Keratinocyte (primary cell): ENCODE results near the gene TINAG. TPM values are rescaled to one million over a fixed set of nuclear protein-coding genes. Genes with fewer than 3 reads are reported as not detected.

Experiments
- DNase-seq: peaks from one replicate; pipeline ENCODE4 v3.0.0-alpha.2; 2011; ENCODE audit warnings: low read depth, missing footprints, low spot score
- FAIRE-seq: peaks from 2 replicates; lab custom pipeline; 2011; peaks lifted over from hg19 to GRCh38; lab: Jason Lieb, UNC
- H2AFZ ChIP-seq: 2 replicates; pipeline ENCODE4 v1.6.0; 2012; ENCODE audit warnings: low read length, control low read depth, inconsistent platforms; ENCODE audit not compliant: control insufficient read depth
- H3K27ac ChIP-seq: 2 replicates; pipeline ENCODE4 v1.5.1; 2011; ENCODE audit warnings: low read length; ENCODE audit not compliant: control insufficient read depth, insufficient read depth
- H3K27me3 ChIP-seq: 3 replicates; pipeline ENCODE4 v1.6.0; 2011; ENCODE audit warnings: low read length; ENCODE audit not compliant: control insufficient read depth, insufficient read depth; ENCODE audit errors: extremely low read depth
- H3K36me3 ChIP-seq, 2 experiments: 2 replicates in 1 of 2; 3 replicates in 1 of 2; pipeline ENCODE4 v1.5.1; 2011; ENCODE audit warnings: low read length in 2 of 2, mild to moderate bottlenecking in 1 of 2; ENCODE audit not compliant: control insufficient read depth in 2 of 2, insufficient read depth in 2 of 2; ENCODE audit errors: extremely low read depth in 1 of 2
- H3K4me1 ChIP-seq: 3 replicates; pipeline ENCODE4 v1.5.1; 2011; ENCODE audit warnings: low read length; ENCODE audit not compliant: control insufficient read depth, insufficient read depth; ENCODE audit errors: extremely low read depth
- H3K4me2 ChIP-seq: 3 replicates; pipeline ENCODE4 v1.6.0; 2011; ENCODE audit warnings: low read depth, low read length; ENCODE audit not compliant: control insufficient read depth, insufficient read depth; ENCODE audit errors: extremely low read depth
- H3K4me3 ChIP-seq, 3 experiments: fragments of 200-600 bp in 1 of 3; sonication (generic) in 1 of 3; 2 replicates in 2 of 3; 3 replicates in 1 of 3; pipeline ENCODE4 v1.5.1; 2011 to 2016; ENCODE audit warnings: low read length in 3 of 3, mild to moderate bottlenecking in 3 of 3, control low read depth in 2 of 3, inconsistent platforms in 1 of 3, low read depth in 1 of 3, mixed read lengths in 1 of 3, mixed run types in 1 of 3, moderate library complexity in 1 of 3; ENCODE audit not compliant: control insufficient read depth in 2 of 3, insufficient read depth in 2 of 3; ENCODE audit errors: extremely low read depth in 1 of 3
- H3K79me2 ChIP-seq: 2 replicates; pipeline ENCODE4 v1.6.0; 2012; ENCODE audit warnings: low read length; ENCODE audit not compliant: control insufficient read depth, insufficient read depth
- H3K9ac ChIP-seq: 3 replicates; pipeline ENCODE4 v1.6.0; 2011; ENCODE audit warnings: low read length; ENCODE audit not compliant: control insufficient read depth, insufficient read depth; ENCODE audit errors: extremely low read depth
- H3K9me1 ChIP-seq: 3 replicates; pipeline ENCODE4 v1.6.0; 2011; ENCODE audit warnings: low read length; ENCODE audit not compliant: control insufficient read depth, insufficient read depth; ENCODE audit errors: extremely low read depth
- H3K9me3 ChIP-seq: 2 replicates; pipeline ENCODE4 v1.5.1; 2012; ENCODE audit warnings: low read depth, low read length; ENCODE audit not compliant: control insufficient read depth
- H4K20me1 ChIP-seq: 3 replicates; pipeline ENCODE4 v1.6.0; 2011; ENCODE audit warnings: low read length; ENCODE audit not compliant: control insufficient read depth, insufficient read depth; ENCODE audit errors: extremely low read depth
- EZH2 ChIP-seq: IDR thresholded peaks from one replicate; pipeline ENCODE4 v1.6.1; 2012; ENCODE audit warnings: inconsistent platforms, mild to moderate bottlenecking, low read length, moderate library complexity
- dilution Hi-C: fragments of 300-500 bp; cut with MboI; formaldehyde crosslinking; loops from one replicate; pipeline ENCODE4 v1.7.0; 2020; ENCODE audit warnings: low sequenced_read_pairs; ENCODE audit not compliant: extremely low pct_ligation_motif_present
- polyA plus RNA-seq, 5 experiments: library from polyadenylated mRNA; depleted of rRNA in 3 of 5; stranded (reverse) in 3 of 5; stranded (forward) in 1 of 5; unstranded in 1 of 5; fragments of >200 nt; gene quantifications; 1 replicate in 1 of 5; 2 replicates in 3 of 5; 3 replicates in 1 of 5; pipeline versions ENCODE4 v1.2.1 to v1.2.3, GENCODE V29; 2011 to 2012; ENCODE audit warnings: missing spikeins in 2 of 5, low read depth in 1 of 5, low replicate concordance in 1 of 5
- TF ChIP-seq, protein P1 (sequence below), 3 experiments: IDR thresholded peaks in 1 of 3; conservative IDR thresholded peaks in 1 of 3; optimal IDR thresholded peaks in 1 of 3; 2 replicates in 2 of 3; 3 replicates in 1 of 3; pipeline versions ENCODE3 to v1.5.1; 2011; ENCODE audit warnings: low read length in 3 of 3, mild to moderate bottlenecking in 3 of 3, moderate library complexity in 2 of 3, control low read depth in 1 of 3, inconsistent platforms in 1 of 3; ENCODE audit not compliant: insufficient read depth in 2 of 3; ENCODE audit errors: extremely low read depth in 1 of 3

TINAG gene
- polyA plus RNA-seq, 1 donor (not counting 4 experiments of a cell fraction or from before 2014, with no cell fraction given) = not detected

- Histone ChIP-seq H3K9ac (no peak overlapping the region), H3K27ac (no peak overlapping the region), H3K9me1 (no peaks in the 10 kb centered on the region), H3K27me3 (no peaks in the 10 kb centered on the region), H3K4me2 (no peak overlapping the region), H3K79me2 (no peaks in the 10 kb centered on the region), H3K36me3 (no peaks in the 10 kb centered on the region), H3K4me1 (no peaks in the 10 kb centered on the region), H3K9me3 (no peaks in the 10 kb centered on the region), H4K20me1 (no peaks in the 10 kb centered on the region), H2AFZ (no peak overlapping the region), H3K4me3 (no peak overlapping the region)
- dilution Hi-C loops = no loop called here
- no peak for TF ChIP-seq EZH2
- TF ChIP-seq, protein P1, sequence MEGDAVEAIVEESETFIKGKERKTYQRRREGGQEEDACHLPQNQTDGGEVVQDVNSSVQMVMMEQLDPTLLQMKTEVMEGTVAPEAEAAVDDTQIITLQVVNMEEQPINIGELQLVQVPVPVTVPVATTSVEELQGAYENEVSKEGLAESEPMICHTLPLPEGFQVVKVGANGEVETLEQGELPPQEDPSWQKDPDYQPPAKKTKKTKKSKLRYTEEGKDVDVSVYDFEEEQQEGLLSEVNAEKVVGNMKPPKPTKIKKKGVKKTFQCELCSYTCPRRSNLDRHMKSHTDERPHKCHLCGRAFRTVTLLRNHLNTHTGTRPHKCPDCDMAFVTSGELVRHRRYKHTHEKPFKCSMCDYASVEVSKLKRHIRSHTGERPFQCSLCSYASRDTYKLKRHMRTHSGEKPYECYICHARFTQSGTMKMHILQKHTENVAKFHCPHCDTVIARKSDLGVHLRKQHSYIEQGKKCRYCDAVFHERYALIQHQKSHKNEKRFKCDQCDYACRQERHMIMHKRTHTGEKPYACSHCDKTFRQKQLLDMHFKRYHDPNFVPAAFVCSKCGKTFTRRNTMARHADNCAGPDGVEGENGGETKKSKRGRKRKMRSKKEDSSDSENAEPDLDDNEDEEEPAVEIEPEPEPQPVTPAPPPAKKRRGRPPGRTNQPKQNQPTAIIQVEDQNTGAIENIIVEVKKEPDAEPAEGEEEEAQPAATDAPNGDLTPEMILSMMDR (optimal IDR thresholded peaks at IDR 0.05 in 1 of 3, IDR thresholded peaks at IDR 0.05 in 1 of 3, conservative IDR thresholded peaks at IDR 0.05 in 1 of 3; ENCODE audit: extremely low read depth in 1 of 3, insufficient read depth in 2 of 3, low read length in 3 of 3) = no peak
- DNase-seq (no peak), FAIRE-seq (no peak)
These were observed 46.4 kb downstream of the TINAG start for GRCh38 chr6:54354608-54355007.

DNA sequence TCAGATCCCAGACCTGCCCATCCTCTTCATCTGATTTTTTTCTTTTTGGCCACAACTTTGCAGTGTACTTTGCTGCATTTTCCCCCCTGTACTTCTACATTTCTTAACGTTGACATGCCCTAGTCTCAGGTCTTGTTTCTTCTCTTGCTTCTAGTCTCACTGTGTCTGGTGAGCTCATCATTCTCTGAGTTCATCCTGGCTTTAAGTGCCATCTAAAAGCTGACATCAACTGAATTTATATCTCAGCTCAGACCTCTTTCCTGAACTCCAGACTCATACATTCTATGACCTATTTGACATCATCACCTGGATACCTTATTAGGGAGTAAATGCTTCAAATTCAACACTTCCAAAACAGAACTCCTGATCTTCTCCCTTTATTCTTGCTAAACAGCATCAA lies 48.9 kb downstream of the TINAG start:
- H3K9me1 ChIP-seq = no peaks in the 10 kb centered on the region
- TF ChIP-seq, protein P1 (optimal IDR thresholded peaks at IDR 0.05 in 1 of 3, IDR thresholded peaks at IDR 0.05 in 1 of 3, conservative IDR thresholded peaks at IDR 0.05 in 1 of 3; ENCODE audit: extremely low read depth in 1 of 3, insufficient read depth in 2 of 3, low read length in 3 of 3) = no peak
- TF ChIP-seq EZH2 = no peak
- H3K9me3 ChIP-seq = no peaks in the 10 kb centered on the region
- no peaks in the 10 kb centered on the region for H3K36me3 ChIP-seq
- H3K79me2 ChIP-seq = no peaks in the 10 kb centered on the region
- no peak for DNase-seq
- H3K4me2 ChIP-seq = no peak overlapping the region
- peaks cover 9% of the 10 kb centered on the region for H3K4me1 ChIP-seq
- H4K20me1 ChIP-seq = no peaks in the 10 kb centered on the region
- no peak overlapping the region for H3K27ac ChIP-seq
- no peak overlapping the region for H2AFZ ChIP-seq
- dilution Hi-C loops = no loop called here
- H3K27me3 ChIP-seq = no peaks in the 10 kb centered on the region
- no peak for FAIRE-seq
- no peak overlapping the region for H3K9ac ChIP-seq
- H3K4me3 ChIP-seq = no peak overlapping the region
